H1 (cell line): ENCODE measurements around the gene CTTNBP2NL. TPM values are rescaled to one million over a fixed set of nuclear protein-coding genes. Genes with fewer than 3 reads are reported as not detected.

ENCODE experiments used
- CTCF ChIA-PET: fragments of 300-600 bp; sonication (Branson Sonifier 250); formaldehyde crosslinking; loops from one replicate; lab custom pipeline; 2021; ENCODE audit not compliant: partially characterized antibody; lab: Charles Lee
- POLR2A ChIA-PET: fragments of 300-600 bp; sonication (Branson Sonifier 250); formaldehyde crosslinking; loops from one replicate; lab custom pipeline; 2021; ENCODE audit warnings: inconsistent platforms; ENCODE audit not compliant: partially characterized antibody; lab: Charles Lee
- DNase-seq, 2 experiments: peaks; one replicate each; pipeline versions ENCODE4 v3.0.0 to v3.0.0-alpha.2; 2010 to 2022; ENCODE audit warnings: low spot score in 2 of 2, low read depth in 1 of 2, mixed read lengths in 1 of 2
- FAIRE-seq: peaks from 2 replicates; lab custom pipeline; 2011; peaks lifted over from hg19 to GRCh38; lab: Jason Lieb, UNC
- H2AFZ ChIP-seq: 2 replicates; pipeline ENCODE4 v1.8.1; 2012; ENCODE audit warnings: low read length, inconsistent platforms
- H2AK5ac ChIP-seq: 2 replicates; pipeline ENCODE4 v1.6.1; 2013; ENCODE audit warnings: low read depth, low read length
- H2BK120ac ChIP-seq: replicated peaks from 2 replicates; pipeline ENCODE3; 2013; ENCODE audit warnings: low read depth, low read length, inconsistent platforms
- H2BK12ac ChIP-seq: 2 replicates; pipeline ENCODE4 v1.6.1; 2013; ENCODE audit warnings: low read depth, low read length
- H2BK15ac ChIP-seq: 2 replicates; pipeline ENCODE4 v1.6.1; 2013; ENCODE audit warnings: low read length
- H2BK20ac ChIP-seq: 2 replicates; pipeline ENCODE4 v1.6.1; 2013; ENCODE audit warnings: low read length
- H2BK5ac ChIP-seq: 2 replicates; pipeline ENCODE4 v1.6.1; 2013; ENCODE audit warnings: low read depth, low read length
- H3K14ac ChIP-seq: 2 replicates; pipeline ENCODE4 v1.6.1; 2013; ENCODE audit warnings: inconsistent platforms; ENCODE audit not compliant: insufficient read length
- H3K18ac ChIP-seq: 2 replicates; pipeline ENCODE4 v1.6.1; 2013; ENCODE audit warnings: low read length; ENCODE audit errors: extremely low read depth
- H3K23ac ChIP-seq: 2 replicates; pipeline ENCODE4 v1.6.1; 2013; ENCODE audit warnings: inconsistent platforms; ENCODE audit not compliant: insufficient read length
- H3K23me2 ChIP-seq: 2 replicates; pipeline ENCODE4 v1.6.1; 2013; ENCODE audit warnings: low read depth, low read length
- H3K27ac ChIP-seq: 2 replicates; pipeline ENCODE4 v1.6.1; 2011; ENCODE audit warnings: low read depth, low read length, inconsistent platforms
- H3K27me3 ChIP-seq, 4 experiments: replicated peaks in 1 of 4; 1 replicate in 1 of 4; 2 replicates in 3 of 4; pipeline versions ENCODE4 v1.6.1 to v1.8.1; 2011 to 2013; ENCODE audit warnings: low read length in 3 of 4, mild to moderate bottlenecking in 3 of 4, inconsistent platforms in 2 of 4, mixed read lengths in 2 of 4, moderate library complexity in 1 of 4; ENCODE audit not compliant: control insufficient read depth in 3 of 4, insufficient read depth in 3 of 4; ENCODE audit errors: extremely low read depth in 1 of 4
- H3K36me3 ChIP-seq, 4 experiments: 2 replicates each; pipeline versions ENCODE4 v1.6.1 to v1.8.1; 2011 to 2013; ENCODE audit warnings: mild to moderate bottlenecking in 4 of 4, low read length in 3 of 4, moderate library complexity in 2 of 4, control low read depth in 1 of 4, inconsistent platforms in 1 of 4; ENCODE audit not compliant: insufficient read depth in 4 of 4, control insufficient read depth in 2 of 4
- H3K4ac ChIP-seq: replicated peaks from 2 replicates; pipeline ENCODE3; 2013; ENCODE audit warnings: low read length, low read depth, mixed read lengths, inconsistent platforms; ENCODE audit not compliant: insufficient read length
- H3K4me1 ChIP-seq, 4 experiments: replicated peaks in 1 of 4; 1 replicate in 1 of 4; 2 replicates in 3 of 4; pipeline versions ENCODE4 v1.6.1 to v1.8.1; 2011 to 2013; ENCODE audit warnings: low read length in 3 of 4, inconsistent platforms in 2 of 4, mixed read lengths in 1 of 4; ENCODE audit not compliant: insufficient read depth in 4 of 4, control insufficient read depth in 3 of 4
- H3K4me2 ChIP-seq, 2 experiments: 2 replicates each; pipeline versions ENCODE4 v1.6.1 to v1.8.1; 2011 to 2013; ENCODE audit warnings: low read depth in 2 of 2, low read length in 2 of 2, control low read depth in 1 of 2, inconsistent platforms in 1 of 2, mild to moderate bottlenecking in 1 of 2; ENCODE audit not compliant: insufficient read depth in 1 of 2
- H3K4me3 ChIP-seq, 4 experiments: fragments of 200-600, 300-600 bp in 1 of 4; sonication (generic), shearing (Covaris generic), sonication (Bioruptor Twin) in 1 of 4; 2 replicates each; pipeline versions ENCODE4 v1.5.1 to v1.8.1; 2011 to 2016; ENCODE audit warnings: low read length in 4 of 4, low read depth in 3 of 4, control low read depth in 2 of 4, inconsistent platforms in 2 of 4, mild to moderate bottlenecking in 2 of 4, mixed read lengths in 1 of 4, moderate library complexity in 1 of 4; ENCODE audit not compliant: insufficient read depth in 2 of 4; ENCODE audit errors: extremely low read depth in 1 of 4
- H3K56ac ChIP-seq: replicated peaks from 2 replicates; pipeline ENCODE3; 2013; ENCODE audit warnings: low read depth, mild to moderate bottlenecking, mixed read lengths, low read length, inconsistent platforms; ENCODE audit not compliant: insufficient read length
- H3K79me1 ChIP-seq: 2 replicates; pipeline ENCODE4 v1.6.1; 2013; ENCODE audit warnings: low read depth, low read length, control low read depth
- H3K79me2 ChIP-seq, 2 experiments: 2 replicates each; pipeline versions ENCODE4 v1.6.1 to v1.8.1; 2012 to 2013; ENCODE audit warnings: low read length in 2 of 2, mild to moderate bottlenecking in 2 of 2, inconsistent platforms in 1 of 2; ENCODE audit not compliant: insufficient read depth in 2 of 2, control insufficient read depth in 1 of 2
- H3K9ac ChIP-seq, 4 experiments: replicated peaks in 1 of 4; 1 replicate in 1 of 4; 2 replicates in 3 of 4; pipeline versions ENCODE4 v1.6.1 to v1.8.1; 2011 to 2013; ENCODE audit warnings: low read depth in 3 of 4, low read length in 3 of 4, control low read depth in 2 of 4, mild to moderate bottlenecking in 2 of 4, moderate library complexity in 2 of 4, inconsistent platforms in 1 of 4; ENCODE audit errors: extremely low read depth in 1 of 4
- H3K9me3 ChIP-seq, 2 experiments: 2 replicates each; pipeline versions ENCODE4 v1.6.1 to v1.8.1; 2012 to 2013; ENCODE audit warnings: mild to moderate bottlenecking in 2 of 2, moderate library complexity in 2 of 2, control low read depth in 1 of 2, inconsistent platforms in 1 of 2, low read depth in 1 of 2, low read length in 1 of 2, mixed read lengths in 1 of 2; ENCODE audit not compliant: insufficient read depth in 2 of 2
- H4K20me1 ChIP-seq, 2 experiments: replicated peaks in 1 of 2; 2 replicates each; pipeline versions ENCODE3 to v1.8.1; 2011 to 2013; ENCODE audit warnings: inconsistent platforms in 2 of 2, low read length in 2 of 2, mild to moderate bottlenecking in 1 of 2; ENCODE audit not compliant: insufficient read depth in 2 of 2, control insufficient read depth in 1 of 2
- H4K5ac ChIP-seq: 2 replicates; pipeline ENCODE4 v1.6.1; 2013; ENCODE audit warnings: low read length, low read depth, mixed read lengths, inconsistent platforms; ENCODE audit not compliant: insufficient read length
- H4K8ac ChIP-seq: 2 replicates; pipeline ENCODE4 v1.8.0; 2013; ENCODE audit warnings: mild to moderate bottlenecking, moderate library complexity, low read length, inconsistent platforms; ENCODE audit not compliant: insufficient read depth; ENCODE audit errors: extremely low read depth
- H4K91ac ChIP-seq: replicated peaks from 2 replicates; pipeline ENCODE3; 2013; ENCODE audit warnings: low read length, mixed read lengths, inconsistent platforms; ENCODE audit not compliant: insufficient read length
- EZH2 ChIP-seq: fragments of 200-600 bp; sonication (generic); IDR thresholded peaks from 2 replicates; pipeline ENCODE4 v1.7.1; 2012; ENCODE audit warnings: low read depth, mild to moderate bottlenecking, moderate library complexity, low read length, inconsistent platforms; ENCODE audit not compliant: severe bottlenecking
- HDAC2 ChIP-seq, 2 experiments: fragments of 300-600 bp in 1 of 2; sonication (generic) in 1 of 2; IDR thresholded peaks; 2 replicates each; pipeline ENCODE4 v1.6.1; 2011 to 2012; ENCODE audit warnings: low read depth in 2 of 2, low read length in 2 of 2, mild to moderate bottlenecking in 2 of 2, moderate library complexity in 2 of 2, borderline replicate concordance in 1 of 2, inconsistent platforms in 1 of 2
- POLR2AphosphoS5 ChIP-seq: IDR thresholded peaks from 2 replicates; pipeline ENCODE4 v1.6.1; 2011; ENCODE audit warnings: low read depth, low read length
- RNF2 ChIP-seq: fragments of 200-900, 300-1000 bp; sonication (generic); IDR thresholded peaks from 2 replicates; pipeline ENCODE4 v1.7.1; 2016; ENCODE audit warnings: borderline replicate concordance, low read depth, mild to moderate bottlenecking, antibody characterized with exemption, low read length; ENCODE audit not compliant: poor library complexity, severe bottlenecking; ENCODE audit errors: missing control alignments
- SRF ChIP-seq: IDR thresholded peaks from 2 replicates; pipeline ENCODE4 v1.6.1; 2011; ENCODE audit warnings: mild to moderate bottlenecking, low read depth, low read length, moderate library complexity
- SUZ12 ChIP-seq: fragments of 200-600 bp; sonication (generic); IDR thresholded peaks from 2 replicates; pipeline ENCODE4 v1.6.1; 2012; ENCODE audit warnings: mild to moderate bottlenecking, inconsistent platforms, low read length, moderate library complexity, mixed read lengths
- TCF12 ChIP-seq: IDR thresholded peaks from 2 replicates; pipeline ENCODE4 v1.6.1; 2011; ENCODE audit warnings: low read depth, mild to moderate bottlenecking, low read length
- ZNF274 ChIP-seq: IDR thresholded peaks from 2 replicates; pipeline ENCODE4 v1.7.0; 2012; ENCODE audit warnings: low read length, borderline replicate concordance; ENCODE audit errors: extremely low read depth
- WGBS, 2 experiments: shearing (Covaris generic) in 1 of 2; methylation state at CpG; one replicate each; pipeline versions ENCODE4 v1.1.6 to v1.1.7; 2013 to 2015; ENCODE audit warnings: low lambda C conversion rate in 2 of 2, mixed read lengths in 2 of 2, inconsistent platforms in 1 of 2, low coverage in 1 of 2, missing lambda C conversion rate in 1 of 2; ENCODE audit not compliant: insufficient replicate concordance in 2 of 2, insufficient coverage in 1 of 2, insufficient read length in 1 of 2; ENCODE audit errors: extremely low coverage in 1 of 2, missing lambda C conversion rate in 1 of 2; 5-methylcytosine and 5-hydroxymethylcytosine counted together
- polyA plus RNA-seq, 7 experiments: library from polyadenylated mRNA; depleted of rRNA in 3 of 7; stranded (reverse) in 5 of 7; unstranded in 2 of 7; fragments of >200 nt in 5 of 7; fragments of 200-250 nt in 2 of 7; gene quantifications; 1 replicate in 5 of 7; 2 replicates in 1 of 7; 4 replicates in 1 of 7; pipeline versions ENCODE4 v1.2.1 to v1.2.3, GENCODE V29; 2011 to 2013; ENCODE audit warnings: missing spikeins in 2 of 7, mixed read lengths in 2 of 7
- total RNA-seq: library from RNA; stranded (reverse); fragmentation: NEBNext Ultra II Directional; extraction: Animal tissue kit (Norgen Biotek cat#: 25700); gene quantifications from 2 replicates; pipeline ENCODE4 v1.2.1, GENCODE V29; 2021
- TF ChIP-seq, protein P1 (sequence below): IDR thresholded peaks from 2 replicates; pipeline ENCODE4 v1.6.1; 2011; ENCODE audit warnings: low read depth, mild to moderate bottlenecking, low read length; ENCODE audit not compliant: insufficient read depth

Gene CTTNBP2NL
- total and polyA plus RNA-seq, 2 of the 8 experiments (the other 6 are each of a cell fraction or from before 2014, with no cell fraction given), result 6.4 to 35.1 TPM

- Histone ChIP-seq H3K4me3 (peak overlapping the region; percentile 72 to 84 (median 82); a peak in 7 of 8 replicates), H3K56ac (no peak overlapping the region), H3K9me3 (no peaks in the 10 kb centered on the region), H2BK120ac (no peak overlapping the region), H2BK20ac (0 out of 2 replicates have a peak overlapping the region, but pooled peaks have one; percentile 2), H4K5ac (no peak overlapping the region), H3K36me3 (no peaks in the 10 kb centered on the region; a peak in 1 of 8 replicates), H2AFZ (peak overlapping the region; percentile 67; the same call in 1 of the 2 replicates), H3K27me3 (peaks cover 26 to 81% (median 63%) of the 10 kb centered on the region in 4 experiments), H2BK15ac (no peak overlapping the region), H3K14ac (no peak overlapping the region), H3K4me2 (peak overlapping the region; percentile 66 to 98), H4K20me1 (no peaks in the 10 kb centered on the region), H3K4ac (no peak overlapping the region), H2AK5ac (no peak overlapping the region), H3K79me2 (no peaks in the 10 kb centered on the region), H2BK12ac (peak overlapping the region; percentile 18; the same call in 1 of the 2 replicates), H2BK5ac (no peak overlapping the region; the same call in 1 of the 2 replicates), H4K91ac (no peak overlapping the region), H3K23ac (no peak overlapping the region), H3K4me1 (peaks cover 0 to 21% (median 8%) of the 10 kb centered on the region in 4 experiments; a peak in 5 of 7 replicates), H4K8ac (no peak overlapping the region), H3K18ac (0 out of 2 replicates have a peak overlapping the region, but pooled peaks have one; percentile 25), H3K27ac (no peak overlapping the region), H3K23me2 (peaks cover 17% of the 10 kb centered on the region), H3K79me1 (no peaks in the 10 kb centered on the region), H3K9ac (no peak overlapping the region)
- FAIRE-seq (no peak), DNase-seq (no peak)
- ChIA-PET POLR2A (interaction anchor here (1.2 to 4.0 kb wide), 4 partner anchors 13 to 204 kb away, joined by 3 to 22 read pairs (median 4); no protein-coding TSS in a partner anchor), CTCF (interaction anchor here (0.7 to 6.4 kb wide), 9 partner anchors 8 to 164 kb away, joined by 3 to 28 read pairs (median 3); no protein-coding TSS in a partner anchor)
- TF ChIP-seq TCF12 (no peak), SRF (no peak), RNF2 (peak; percentile 37), POLR2AphosphoS5 (no peak), ZNF274 (no peak), HDAC2 (IDR thresholded peaks at IDR 0.05; ENCODE audit: borderline replicate concordance in 1 of 2, low read depth in 2 of 2, low read length in 2 of 2) (no peak), EZH2 (peak; percentile 95), SUZ12 (peak; percentile 93)
- TF ChIP-seq, protein P1, sequence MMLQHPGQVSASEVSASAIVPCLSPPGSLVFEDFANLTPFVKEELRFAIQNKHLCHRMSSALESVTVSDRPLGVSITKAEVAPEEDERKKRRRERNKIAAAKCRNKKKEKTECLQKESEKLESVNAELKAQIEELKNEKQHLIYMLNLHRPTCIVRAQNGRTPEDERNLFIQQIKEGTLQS, result no peak
- WGBS, 2 experiments, result 5% methylated on average over 13 of the region's 16 CpGs; no CpG with 5 or more reads in 1 of the 2 experiments
These were observed 113.7 kb downstream of the CTTNBP2NL start for GRCh38 chr1:112509660-112510178.
